Activated CD8-positive, alpha-beta T cell treated with anti-CD3 and anti-CD28 coated beads for 36 hours (primary cell): ENCODE measurements around the gene KMT2C. TPM values are rescaled to one million over a fixed set of nuclear protein-coding genes. Genes with fewer than 3 reads are reported as not detected.
"Not testable (repeated sequence)": the region's sequence is repeated elsewhere in the genome, so short reads cannot be mapped to it uniquely, and the experiment has no call there.

Experiments
- ATAC-seq: fragments of 200-7000 bp; cut with Tn5 transposase; one replicate; pipeline ENCODE4 v1.10.0; 2021; ENCODE audit warnings: mild to moderate bottlenecking, moderate library complexity
- CTCF ChIA-PET: fragments of 350-600 bp; sonication (Branson Sonifier 250); formaldehyde crosslinking; loops from one replicate; lab custom pipeline; 2021; ENCODE audit warnings: antibody characterized with exemption; lab: Charles Lee
- POLR2A ChIA-PET: fragments of 350-600 bp; sonication (Branson Sonifier 250); formaldehyde crosslinking; loops from one replicate; lab custom pipeline; 2021; ENCODE audit warnings: antibody characterized with exemption; lab: Charles Lee
- DNase-seq: peaks from one replicate; pipeline ENCODE4 v3.0.0-alpha.2; 2020
- H3K27ac Mint-ChIP-seq: one replicate; pipeline ENCODE4 v1.8.0; 2021; ENCODE audit warnings: mild to moderate bottlenecking, mixed read lengths
- H3K27me3 Mint-ChIP-seq: one replicate; pipeline ENCODE4 v1.8.0; 2021; ENCODE audit warnings: mixed read lengths
- H3K36me3 Mint-ChIP-seq: one replicate; pipeline ENCODE4 v1.8.0; 2021; ENCODE audit warnings: low read depth, mixed read lengths
- H3K4me1 Mint-ChIP-seq: one replicate; pipeline ENCODE4 v1.8.0; 2021; ENCODE audit warnings: low read depth, mixed read lengths
- H3K4me3 Mint-ChIP-seq: one replicate; pipeline ENCODE4 v1.8.0; 2021; ENCODE audit warnings: mild to moderate bottlenecking, moderate library complexity, mixed read lengths
- H3K9me3 Mint-ChIP-seq: one replicate; pipeline ENCODE4 v1.8.0; 2021; ENCODE audit warnings: mixed read lengths
- intact Hi-C: fragments of 100-400 bp; cut with micrococcal nuclease; formaldehyde crosslinking; loops from one replicate; pipeline ENCODE4 v1.10.0; 2022
- total RNA-seq, 2 experiments: library from RNA; stranded (reverse); gene quantifications; one replicate each; pipeline ENCODE4 v1.2.3, GENCODE V29; 2021
- TF ChIP-seq, protein P1 (sequence below): fragments of 200-600 bp; IDR thresholded peaks from one replicate; pipeline ENCODE4 v1.8.0; 2022; ENCODE audit warnings: antibody characterized with exemption, mild to moderate bottlenecking

The KMT2C gene
- total RNA-seq, 2 experiments from 2014 or later = 48.5 to 52.8 TPM

DNA sequence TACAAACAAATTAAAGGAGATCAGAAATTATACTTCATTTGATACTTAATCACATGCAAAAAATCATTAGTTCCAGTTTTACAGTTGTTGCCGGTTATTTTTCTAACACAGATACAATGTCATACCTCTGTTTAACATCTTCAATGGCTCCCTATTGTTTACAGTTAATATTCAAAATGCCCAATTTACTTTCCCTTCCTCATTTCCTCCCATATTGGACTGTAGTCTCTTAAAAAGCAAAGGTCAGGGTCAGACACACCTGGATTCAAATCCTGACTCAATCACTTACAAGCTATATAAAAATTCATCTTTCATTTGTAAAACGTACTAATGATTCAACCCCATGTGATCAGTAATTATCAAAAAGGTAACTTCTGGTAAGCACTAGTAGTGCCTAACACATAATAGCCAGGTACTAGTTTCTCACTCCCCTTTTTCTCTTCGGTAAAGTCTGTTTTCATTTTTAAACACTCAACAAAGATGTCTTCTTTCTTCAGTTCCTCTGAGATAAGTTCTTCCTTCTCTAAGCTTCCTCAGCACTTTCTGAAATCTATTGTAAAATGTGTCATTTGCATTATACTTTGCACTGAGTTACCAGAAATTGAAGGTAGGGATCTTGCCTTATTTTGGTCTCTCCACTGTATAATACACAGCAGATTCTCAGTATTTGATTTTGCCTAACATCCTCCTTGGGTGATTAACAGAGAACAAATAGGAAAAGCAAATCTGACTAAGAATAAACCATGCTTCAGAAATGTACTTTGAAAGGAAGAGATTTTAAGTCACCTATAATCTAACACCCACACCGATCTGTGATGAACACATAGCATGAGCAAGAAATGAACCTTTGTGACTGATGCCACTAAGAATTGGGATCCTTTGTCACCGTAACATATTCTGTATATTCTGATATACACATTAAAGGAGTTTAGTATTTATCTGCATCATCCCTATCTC, 16.1 kb downstream of the KMT2C start:
- Mint-ChIP-seq H3K9me3 (peaks cover 23% of the 10 kb centered on the region), H3K27ac (peak overlapping the region; percentile 50), H3K4me1 (peaks cover 37% of the 10 kb centered on the region), H3K27me3 (no peaks in the 10 kb centered on the region), H3K36me3 (peaks cover 40% of the 10 kb centered on the region), H3K4me3 (no peak overlapping the region)
- TF ChIP-seq, protein P1, sequence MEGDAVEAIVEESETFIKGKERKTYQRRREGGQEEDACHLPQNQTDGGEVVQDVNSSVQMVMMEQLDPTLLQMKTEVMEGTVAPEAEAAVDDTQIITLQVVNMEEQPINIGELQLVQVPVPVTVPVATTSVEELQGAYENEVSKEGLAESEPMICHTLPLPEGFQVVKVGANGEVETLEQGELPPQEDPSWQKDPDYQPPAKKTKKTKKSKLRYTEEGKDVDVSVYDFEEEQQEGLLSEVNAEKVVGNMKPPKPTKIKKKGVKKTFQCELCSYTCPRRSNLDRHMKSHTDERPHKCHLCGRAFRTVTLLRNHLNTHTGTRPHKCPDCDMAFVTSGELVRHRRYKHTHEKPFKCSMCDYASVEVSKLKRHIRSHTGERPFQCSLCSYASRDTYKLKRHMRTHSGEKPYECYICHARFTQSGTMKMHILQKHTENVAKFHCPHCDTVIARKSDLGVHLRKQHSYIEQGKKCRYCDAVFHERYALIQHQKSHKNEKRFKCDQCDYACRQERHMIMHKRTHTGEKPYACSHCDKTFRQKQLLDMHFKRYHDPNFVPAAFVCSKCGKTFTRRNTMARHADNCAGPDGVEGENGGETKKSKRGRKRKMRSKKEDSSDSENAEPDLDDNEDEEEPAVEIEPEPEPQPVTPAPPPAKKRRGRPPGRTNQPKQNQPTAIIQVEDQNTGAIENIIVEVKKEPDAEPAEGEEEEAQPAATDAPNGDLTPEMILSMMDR = no peak
- ATAC-seq (peak; percentile 43), DNase-seq (no peak)
- intact Hi-C loops = no loop called here
- CTCF ChIA-PET = no interaction called here
- POLR2A ChIA-PET = no interaction called here

DNA sequence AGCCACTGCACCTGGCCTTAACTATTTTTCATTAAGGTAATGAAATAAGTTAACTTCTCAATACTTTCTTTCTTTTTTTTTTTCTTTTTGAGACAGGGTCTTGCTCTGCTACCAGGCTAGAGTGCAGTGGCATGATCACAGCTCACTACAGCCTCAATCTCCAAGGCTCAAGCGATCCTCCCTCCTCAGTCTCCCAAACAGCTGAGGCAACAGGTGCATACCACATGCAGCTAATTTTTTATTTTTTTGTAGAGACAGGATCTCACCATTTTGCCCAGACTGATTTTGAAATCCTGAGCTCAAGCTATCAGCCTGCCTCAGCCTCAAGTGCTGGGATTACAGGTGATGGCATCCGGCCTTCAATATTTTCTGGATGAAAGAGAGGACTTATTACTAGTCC, 21.0 kb downstream of the KMT2C start:
- intact Hi-C loops = no loop called here
- no peak overlapping the region for H3K27ac Mint-ChIP-seq
- H3K4me1 Mint-ChIP-seq = peaks cover 23% of the 10 kb centered on the region
- H3K36me3 Mint-ChIP-seq = peaks cover 10% of the 10 kb centered on the region
- DNase-seq = no peak
- peaks cover 2% of the 10 kb centered on the region for H3K9me3 Mint-ChIP-seq
- no peak for ATAC-seq
- H3K4me3 Mint-ChIP-seq = no peak overlapping the region
- CTCF ChIA-PET = no interaction called here
- TF ChIP-seq, protein P1 = no peak
- POLR2A ChIA-PET = no interaction called here
- H3K27me3 Mint-ChIP-seq = no peaks in the 10 kb centered on the region

DNA sequence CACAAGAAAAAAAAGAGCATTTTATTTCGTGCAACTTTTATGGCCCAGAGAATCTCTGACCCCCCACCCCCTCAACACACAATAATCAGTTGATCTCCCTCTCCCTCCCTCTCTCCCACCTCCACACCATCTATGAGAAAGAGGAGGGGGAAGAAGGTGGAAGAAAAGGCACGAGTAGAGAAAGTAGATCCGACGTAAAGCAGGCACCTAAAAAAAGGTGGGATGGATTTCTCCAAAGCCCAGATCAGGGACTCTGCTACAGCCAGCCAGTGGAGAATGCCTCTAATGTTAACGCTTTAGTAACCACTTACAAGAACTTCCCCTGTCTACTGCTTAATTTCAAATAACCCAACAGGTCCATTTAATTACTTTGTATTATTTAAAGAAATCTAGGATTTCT, 24.4 kb downstream of the KMT2C start:
- ATAC-seq (no peak), DNase-seq (no peak)
- Mint-ChIP-seq H3K4me3 (no peak overlapping the region), H3K4me1 (peaks cover 15% of the 10 kb centered on the region), H3K36me3 (peaks cover 2% of the 10 kb centered on the region), H3K27me3 (no peaks in the 10 kb centered on the region), H3K9me3 (peaks cover 9% of the 10 kb centered on the region), H3K27ac (no peak overlapping the region)
- TF ChIP-seq, protein P1 = no peak
- ChIA-PET POLR2A (no interaction called here), CTCF (no interaction called here)
- intact Hi-C loops = no loop called here

DNA sequence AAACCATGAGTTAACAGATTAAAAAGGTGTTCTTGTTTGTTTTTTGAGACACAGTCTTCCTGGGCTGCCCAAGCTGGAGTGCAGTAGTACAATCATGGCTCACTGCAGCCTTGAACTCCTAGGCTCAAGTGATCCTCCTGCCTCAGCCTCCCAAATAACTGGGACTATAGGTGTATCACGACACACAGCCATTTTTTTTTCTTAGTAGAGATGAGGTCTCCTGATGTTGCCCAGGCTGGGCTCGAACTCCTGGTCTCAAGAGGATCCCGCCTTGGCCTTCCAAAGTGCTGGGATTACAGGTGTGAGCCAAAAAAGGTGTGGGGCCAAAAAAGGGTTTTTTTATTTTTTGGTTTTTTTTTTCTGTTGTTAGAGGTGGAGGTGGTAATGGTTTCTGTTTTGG, 29.3 kb downstream of the KMT2C start:
- no peak for ATAC-seq
- Mint-ChIP-seq H3K36me3 (peaks cover 7% of the 10 kb centered on the region), H3K27me3 (no peaks in the 10 kb centered on the region), H3K9me3 (peaks cover 22% of the 10 kb centered on the region), H3K27ac (no peak overlapping the region), H3K4me1 (peaks cover 8% of the 10 kb centered on the region), H3K4me3 (no peak overlapping the region)
- CTCF ChIA-PET = no interaction called here
- TF ChIP-seq, protein P1 = no peak
- POLR2A ChIA-PET = no interaction called here
- DNase-seq = no peak
- intact Hi-C loops = no loop called here

DNA sequence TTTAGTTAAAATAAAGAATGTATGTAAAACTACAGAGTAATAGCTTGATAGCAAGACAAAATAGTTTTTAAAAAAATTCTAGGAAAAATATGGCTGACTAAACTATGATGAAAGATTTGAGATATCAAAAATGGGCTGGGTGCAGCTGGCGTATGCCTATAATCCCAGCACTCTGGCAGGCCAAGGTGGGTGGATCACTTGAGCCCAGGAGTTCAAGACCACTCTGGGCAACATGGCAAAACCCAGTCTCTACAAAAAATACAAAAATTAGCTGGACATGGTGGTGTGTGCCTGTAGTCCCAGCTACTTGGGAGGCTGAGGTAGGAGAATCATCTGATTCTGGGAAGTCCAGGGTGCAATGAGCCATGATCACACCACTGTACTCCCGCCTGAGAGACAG, 29.8 kb downstream of the KMT2C start:
- H3K27ac Mint-ChIP-seq, DNase-seq, H3K36me3 Mint-ChIP-seq, ATAC-seq, H3K4me3 Mint-ChIP-seq, H3K27me3 Mint-ChIP-seq, H3K4me1 Mint-ChIP-seq, CTCF ChIA-PET, POLR2A ChIA-PET, intact Hi-C loops: not testable (repeated sequence)
- H3K9me3 Mint-ChIP-seq = peaks cover 22% of the 10 kb centered on the region
